ENCODE data around the gene ZNF219. TPM values are rescaled to one million over a fixed set of nuclear protein-coding genes. Genes with fewer than 3 reads are reported as not detected.

Gene ZNF219
- total RNA-seq, 2 experiments from 2014 or later = 9.8 to 15.5 TPM

GRCh38 chr14:21086908-21087293 is 11.6 kb downstream of the ZNF219 start:
- TF ChIP-seq EZH2phosphoT487 (IDR thresholded peaks at IDR 0.05; ENCODE audit: borderline replicate concordance, low read depth, low read length) (no peak), CTCF (conservative IDR thresholded peaks at IDR 0.05; ENCODE audit: low read length) (no peak)
- Histone ChIP-seq H3K9me2 (ENCODE audit: insufficient read depth, low read length) (no peaks in the 10 kb centered on the region), H3K36me3 (ENCODE audit: insufficient read depth, low read length) (no peaks in the 10 kb centered on the region), H3K4me1 (ENCODE audit: insufficient read depth, low read length, poor library complexity, severe bottlenecking) (peaks cover 11% of the 10 kb centered on the region), H3K27ac (ENCODE audit: low read depth, low read length, poor library complexity, severe bottlenecking) (no peak overlapping the region), H2AFZ (ENCODE audit: low read length) (no peak overlapping the region), H4K20me1 (ENCODE audit: insufficient read depth, low read length) (no peaks in the 10 kb centered on the region), H3K9me3 (ENCODE audit: low read length) (no peaks in the 10 kb centered on the region), H3K79me2 (ENCODE audit: insufficient read depth, low read depth, low read length) (no peaks in the 10 kb centered on the region), H3K4me3 (ENCODE audit: low read depth, low read length, poor library complexity, severe bottlenecking) (no peak overlapping the region), H3K4me2 (ENCODE audit: low read length) (no peak overlapping the region)
- POLR2A ChIA-PET = interaction anchor here (0.9 to 1.3 kb wide), 2 partner anchors 16 to 17 kb away, joined by 3 to 7 read pairs; partner anchors contain the start of gene ARHGEF40
- CTCF ChIA-PET (ENCODE audit: unreplicated experiment) = interaction anchor here (0.6 kb wide), 1 partner anchor 16 kb away, joined by 3 read pairs; no protein-coding TSS in a partner anchor
- DNase-seq (ENCODE audit: low spot score) = no peak
- no TSS peak for BruUV-seq (replicated peaks)
- intact Hi-C loops (cut with micrococcal nuclease; ENCODE audit: unreplicated experiment) = loop anchor here (2.0 kb wide), 1 partner anchor 16 kb away; the partner anchor contains the start of gene ARHGEF40

- intact Hi-C loops (cut with micrococcal nuclease; ENCODE audit: unreplicated experiment) = no loop called here
- TF ChIP-seq EZH2phosphoT487 (IDR thresholded peaks at IDR 0.05; ENCODE audit: borderline replicate concordance, low read depth, low read length) (no peak), CTCF (conservative IDR thresholded peaks at IDR 0.05; ENCODE audit: low read length) (no peak)
- no TSS peak for BruUV-seq (replicated peaks)
Measured at GRCh38 chr14:21084998-21085853, 13.2 kb downstream of the ZNF219 start.

GRCh38 chr14:21084396-21084795 is 14.1 kb downstream of the ZNF219 start:
- intact Hi-C loops (cut with micrococcal nuclease; ENCODE audit: unreplicated experiment) = no loop called here
- Histone ChIP-seq H3K9me2 (ENCODE audit: insufficient read depth, low read length) (no peaks in the 10 kb centered on the region), H3K36me3 (ENCODE audit: insufficient read depth, low read length) (no peaks in the 10 kb centered on the region), H3K79me2 (ENCODE audit: insufficient read depth, low read depth, low read length) (no peaks in the 10 kb centered on the region), H3K9me3 (ENCODE audit: low read length) (no peaks in the 10 kb centered on the region), H2AFZ (ENCODE audit: low read length) (no peak overlapping the region), H3K4me1 (ENCODE audit: insufficient read depth, low read length, poor library complexity, severe bottlenecking) (peaks cover 11% of the 10 kb centered on the region), H3K4me3 (ENCODE audit: low read depth, low read length, poor library complexity, severe bottlenecking) (no peak overlapping the region), H3K27ac (ENCODE audit: low read depth, low read length, poor library complexity, severe bottlenecking) (no peak overlapping the region), H4K20me1 (ENCODE audit: insufficient read depth, low read length) (no peaks in the 10 kb centered on the region), H3K4me2 (ENCODE audit: low read length) (no peak overlapping the region)
- TF ChIP-seq EZH2phosphoT487 (IDR thresholded peaks at IDR 0.05; ENCODE audit: borderline replicate concordance, low read depth, low read length) (no peak), CTCF (conservative IDR thresholded peaks at IDR 0.05; ENCODE audit: low read length) (no peak)
- BruUV-seq (replicated peaks) = no TSS peak
- CTCF ChIA-PET (ENCODE audit: unreplicated experiment) = no interaction called here
- DNase-seq (ENCODE audit: low spot score) = no peak
- POLR2A ChIA-PET = interaction anchor here (1.0 kb wide), 1 partner anchor 14 kb away, joined by 3 read pairs; the partner anchor contains the start of gene ARHGEF40

More at GRCh38 chr14:21084998-21085853, 13.2 kb downstream of the ZNF219 start:
- Histone ChIP-seq H3K36me3 (ENCODE audit: insufficient read depth, low read length) (no peaks in the 10 kb centered on the region), H3K4me1 (ENCODE audit: insufficient read depth, low read length, poor library complexity, severe bottlenecking) (peaks cover 11% of the 10 kb centered on the region), H3K27ac (ENCODE audit: low read depth, low read length, poor library complexity, severe bottlenecking) (no peak overlapping the region), H3K4me3 (ENCODE audit: low read depth, low read length, poor library complexity, severe bottlenecking) (no peak overlapping the region), H3K4me2 (ENCODE audit: low read length) (no peak overlapping the region), H4K20me1 (ENCODE audit: insufficient read depth, low read length) (no peaks in the 10 kb centered on the region), H3K9me3 (ENCODE audit: low read length) (no peaks in the 10 kb centered on the region), H3K9me2 (ENCODE audit: insufficient read depth, low read length) (no peaks in the 10 kb centered on the region), H2AFZ (ENCODE audit: low read length) (no peak overlapping the region), H3K79me2 (ENCODE audit: insufficient read depth, low read depth, low read length) (no peaks in the 10 kb centered on the region)
- ChIA-PET CTCF (ENCODE audit: unreplicated experiment) (no interaction called here), POLR2A (no interaction called here)
- DNase-seq (ENCODE audit: low spot score) = no peak
